WERI-Rb-1 (cell line): ENCODE measurements around the gene INPP4A.
A peak's percentile ranks its signal among the peaks of the same experiment; 100 is the strongest.

Source experiments
- DNase-seq: peaks from one replicate; pipeline ENCODE4 v3.0.0-alpha.2; 2020
- H3K27ac ChIP-seq: fragments of 250-450 bp; sonication (Bioruptor Pico); 2 replicates; pipeline ENCODE4 v1.5.1; 2020; ENCODE audit warnings: mild to moderate bottlenecking, moderate library complexity
- H3K27me3 ChIP-seq: fragments of 250-450 bp; sonication (Bioruptor Pico); 2 replicates; pipeline ENCODE4 v1.5.1; 2021; ENCODE audit warnings: mild to moderate bottlenecking, low read depth, moderate library complexity; ENCODE audit not compliant: insufficient read depth, severe bottlenecking
- H3K36me3 ChIP-seq: fragments of 250-450 bp; sonication (Bioruptor Pico); 2 replicates; pipeline ENCODE4 v1.5.1; 2020; ENCODE audit warnings: mild to moderate bottlenecking, moderate library complexity
- H3K4me3 ChIP-seq: 2 replicates; pipeline ENCODE4 v1.5.1; 2011; ENCODE audit warnings: low read depth, mild to moderate bottlenecking, control low read depth, low read length
- H3K9me3 ChIP-seq: fragments of 250-450 bp; sonication (Bioruptor Pico); 2 replicates; pipeline ENCODE4 v1.5.1; 2021; ENCODE audit warnings: mild to moderate bottlenecking, moderate library complexity; ENCODE audit not compliant: severe bottlenecking
- CTCF ChIP-seq: IDR thresholded peaks from 2 replicates; pipeline ENCODE4 v1.5.1; 2011; ENCODE audit warnings: low read depth, mild to moderate bottlenecking, control low read depth, inconsistent platforms, low read length

Gene INPP4A

GRCh38 chr2:98441706-98442450 is 2.8 kb upstream of the INPP4A start:
- no peaks in the 10 kb centered on the region for H3K9me3 ChIP-seq
- H3K36me3 ChIP-seq, result no peaks in the 10 kb centered on the region
- H3K27me3 ChIP-seq, result no peaks in the 10 kb centered on the region
- no peak for TF ChIP-seq CTCF
- no peak overlapping the region for H3K27ac ChIP-seq
- no peak for DNase-seq
- no peak overlapping the region for H3K4me3 ChIP-seq

GRCh38 chr2:98442488-98442887 is 2.2 kb upstream of the INPP4A start:
- DNase-seq, result no peak
- Histone ChIP-seq H3K4me3 (no peak overlapping the region), H3K27ac (no peak overlapping the region), H3K9me3 (no peaks in the 10 kb centered on the region), H3K36me3 (no peaks in the 10 kb centered on the region), H3K27me3 (no peaks in the 10 kb centered on the region)
- no peak for TF ChIP-seq CTCF

- H3K27ac ChIP-seq, result peak overlapping the region; percentile 61
- peak overlapping the region; percentile 53 for H3K4me3 ChIP-seq
- no peaks in the 10 kb centered on the region for H3K36me3 ChIP-seq
- TF ChIP-seq CTCF, result no peak
- H3K9me3 ChIP-seq, result no peaks in the 10 kb centered on the region
- H3K27me3 ChIP-seq, result no peaks in the 10 kb centered on the region
- DNase-seq, result peak; percentile 17
Measured at GRCh38 chr2:98445177-98445682, 572 bp downstream of the INPP4A start.

DNA sequence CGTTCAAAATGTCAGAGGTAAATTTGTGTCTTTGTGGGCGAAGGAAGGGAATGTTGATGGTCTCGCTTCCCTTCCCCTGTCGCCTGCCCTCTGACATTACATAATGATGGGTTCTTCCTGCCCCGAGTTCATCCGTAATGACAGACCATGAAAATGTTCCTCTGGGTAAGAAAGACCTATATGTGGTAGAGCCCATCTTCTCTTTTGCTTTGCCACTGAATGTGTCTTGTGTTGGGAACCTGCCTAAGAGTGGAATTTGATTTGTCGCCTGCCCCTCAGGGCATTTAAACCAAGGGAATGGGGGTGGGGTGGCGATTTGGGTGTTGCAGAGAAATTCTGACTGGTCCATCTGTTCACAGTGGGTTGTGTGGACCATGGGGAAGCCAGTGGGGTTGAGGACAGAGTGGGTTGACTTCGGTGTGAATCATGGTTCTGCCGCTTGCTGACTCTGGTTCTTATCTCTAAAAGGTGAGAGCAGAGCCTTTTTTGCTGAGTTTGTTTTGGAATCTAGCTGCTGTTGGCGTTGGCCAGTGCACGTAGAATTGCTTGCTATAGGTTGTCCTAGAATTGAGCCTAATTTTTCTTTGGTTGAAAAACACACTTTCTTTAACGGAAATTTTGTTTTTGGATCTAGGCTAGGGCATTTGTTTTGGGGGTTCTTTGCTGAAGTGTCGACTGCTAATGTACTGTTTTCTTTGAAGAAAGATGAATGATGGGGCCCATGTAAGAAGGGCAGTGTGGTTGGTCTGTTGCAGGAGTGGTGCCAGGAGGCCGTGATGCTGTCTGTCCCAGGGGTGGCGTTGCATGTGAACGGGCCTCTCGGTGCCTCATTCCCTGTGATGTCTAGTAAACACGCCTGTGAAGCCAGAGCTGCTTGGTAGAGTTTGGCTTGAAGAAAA is 1.3 kb downstream of the INPP4A start:
- H3K36me3 ChIP-seq, result no peaks in the 10 kb centered on the region
- H3K27me3 ChIP-seq, result no peaks in the 10 kb centered on the region
- DNase-seq, result no peak
- H3K4me3 ChIP-seq, result peak overlapping the region; percentile 53
- no peak for TF ChIP-seq CTCF
- H3K9me3 ChIP-seq, result no peaks in the 10 kb centered on the region
- no peak overlapping the region for H3K27ac ChIP-seq

GRCh38 chr2:98446850-98447249 is 2.2 kb downstream of the INPP4A start:
- H3K9me3 ChIP-seq, result no peaks in the 10 kb centered on the region
- H3K36me3 ChIP-seq, result no peaks in the 10 kb centered on the region
- H3K27ac ChIP-seq, result no peak overlapping the region
- no peak for DNase-seq
- no peak overlapping the region for H3K4me3 ChIP-seq
- no peaks in the 10 kb centered on the region for H3K27me3 ChIP-seq
- TF ChIP-seq CTCF, result no peak
